Activated effector memory CD4-positive, alpha-beta T cell treated with anti-CD3 and anti-CD28 coated beads, Interleukin-2, amount 50 U/mL, for 16 hours (primary cell): ENCODE data around the gene SHROOM3.
"Not testable (repeated sequence)": the region's sequence is repeated elsewhere in the genome, so short reads cannot be mapped to it uniquely, and the experiment has no call there.

ENCODE experiments used
- DNase-seq: peaks from one replicate; pipeline ENCODE4 v3.0.0-alpha.2; 2020

SHROOM3 gene

DNA sequence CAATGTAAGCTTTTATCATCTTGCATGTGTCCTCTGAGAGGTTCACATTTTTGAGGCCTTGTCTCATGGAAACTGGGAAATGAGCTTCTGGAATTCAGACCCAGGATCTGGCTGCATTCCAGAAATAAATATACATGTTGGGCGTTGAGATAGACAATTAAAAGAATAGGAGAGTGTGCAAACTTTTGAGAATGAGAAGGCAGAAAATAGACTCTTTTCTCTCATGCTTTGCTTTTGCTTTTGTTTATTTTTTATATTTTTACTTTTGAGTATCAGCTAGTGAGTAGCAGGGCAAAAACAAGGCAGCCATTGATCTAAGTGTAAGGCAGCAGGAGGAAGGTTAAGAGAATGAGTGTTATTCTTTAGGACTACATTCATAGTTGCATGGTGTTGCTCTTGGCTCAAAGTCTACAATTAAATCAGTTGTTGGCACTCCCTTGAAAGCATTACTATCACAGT is 12.4 kb downstream of the SHROOM3 start:
- DNase-seq = no peak

- DNase-seq = no peak
Observed at GRCh38 chr4:76448211-76448610, 13.2 kb downstream of the SHROOM3 start.

DNA sequence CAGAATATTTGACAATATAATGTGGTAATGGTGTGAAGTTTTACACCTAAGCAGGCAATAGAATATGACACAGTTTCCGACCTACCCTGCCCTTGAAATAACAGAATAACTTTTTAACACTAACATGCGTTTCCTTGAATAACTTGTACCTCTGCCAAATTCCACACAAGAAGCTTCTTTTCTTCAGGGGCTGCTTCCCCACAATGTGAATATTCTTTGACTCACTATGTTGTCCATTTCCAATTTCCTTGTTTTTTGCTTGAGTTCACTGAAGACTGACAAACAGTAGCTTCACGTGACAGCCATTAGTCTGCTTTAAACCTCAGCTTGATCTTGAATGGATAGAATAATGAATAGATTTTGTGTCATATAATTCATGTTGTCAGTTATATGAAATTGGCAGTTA is 14.3 kb downstream of the SHROOM3 start:
- no peak for DNase-seq

DNA sequence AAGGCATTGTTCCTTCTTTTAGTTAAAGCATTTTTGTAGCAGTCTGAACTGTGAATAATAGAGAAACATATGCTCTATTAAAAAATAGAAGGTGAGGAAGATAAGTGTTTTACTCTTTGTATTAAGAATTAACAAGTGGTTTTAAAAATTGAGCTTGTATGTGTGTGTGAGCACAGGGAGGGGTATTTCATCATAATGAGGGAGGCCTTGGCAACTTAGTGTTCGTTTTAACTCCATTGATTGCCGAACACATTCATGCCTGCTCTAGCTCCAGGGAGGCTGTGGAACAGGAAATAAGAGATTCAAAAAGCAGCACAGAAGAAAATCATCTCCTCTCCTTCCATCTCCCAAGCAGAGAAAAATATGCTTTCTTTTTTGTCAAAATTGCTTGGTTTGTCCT is 14.8 kb downstream of the SHROOM3 start:
- DNase-seq = no peak

- DNase-seq = no peak
Observed at GRCh38 chr4:76453232-76453631, 18.2 kb downstream of the SHROOM3 start.

DNA sequence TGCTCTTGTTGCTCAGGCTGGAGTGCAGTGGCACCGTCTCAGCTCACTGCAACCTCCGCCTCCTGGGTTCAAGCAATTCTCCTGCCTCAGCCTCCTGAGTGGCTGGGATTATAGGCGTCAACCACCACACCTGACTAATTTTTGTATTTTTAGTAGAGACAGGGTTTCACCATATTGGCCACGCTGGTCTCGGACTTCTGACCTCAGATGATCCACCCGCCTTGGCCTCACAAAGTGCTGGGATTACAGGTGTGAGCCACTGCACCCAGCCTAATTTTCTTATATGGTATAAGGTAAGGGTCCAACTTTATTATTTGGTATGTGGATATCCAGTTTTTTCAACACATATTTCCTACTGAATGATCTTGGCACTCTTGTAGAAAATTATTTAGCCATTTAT is 19.0 kb downstream of the SHROOM3 start:
- not testable (repeated sequence) for DNase-seq

DNA sequence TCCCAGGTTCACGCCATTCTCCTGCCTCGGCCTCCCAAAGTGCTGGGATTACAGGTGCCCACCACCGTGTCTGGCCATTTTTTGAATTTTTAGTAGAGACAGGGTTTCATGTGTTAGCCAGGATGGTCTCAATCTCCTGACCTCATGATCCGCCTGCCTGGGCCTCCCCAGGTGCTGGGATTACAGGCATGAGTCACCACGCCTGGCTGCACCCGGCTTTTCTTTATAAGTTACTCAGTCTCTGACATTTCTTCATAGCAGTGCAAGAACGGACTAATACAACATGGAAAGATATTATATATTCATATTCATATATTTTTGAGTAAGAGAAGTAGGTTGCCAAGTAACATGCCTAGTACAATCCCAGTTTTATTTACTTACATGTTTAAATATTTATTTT is 22.9 kb downstream of the SHROOM3 start:
- no peak for DNase-seq

- no peak for DNase-seq
Observed at GRCh38 chr4:76458297-76458696, 23.3 kb downstream of the SHROOM3 start.

DNA sequence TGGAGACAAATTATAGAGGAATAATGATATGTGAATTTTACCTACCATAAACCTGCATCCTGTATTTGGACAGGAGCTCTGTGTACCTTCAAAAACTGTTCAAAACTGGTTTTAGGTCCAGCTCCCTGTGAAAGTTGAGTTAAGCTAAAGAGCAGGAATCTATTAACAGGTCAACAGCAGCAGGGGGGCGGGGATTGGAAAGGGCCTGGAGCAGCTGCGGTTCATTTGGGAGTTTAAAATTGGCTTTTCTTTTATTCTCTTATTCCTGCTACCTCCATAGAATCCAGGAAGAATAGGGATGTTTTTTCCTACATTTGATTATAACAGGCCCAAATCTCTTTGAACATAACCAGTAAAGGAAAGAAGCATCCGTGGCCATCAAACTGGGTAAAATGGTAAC is 23.8 kb downstream of the SHROOM3 start:
- no peak for DNase-seq

GRCh38 chr4:76459291-76459723 is 24.3 kb downstream of the SHROOM3 start:
- no peak for DNase-seq

GRCh38 chr4:76463568-76463967 is 28.5 kb downstream of the SHROOM3 start:
- no peak for DNase-seq

GRCh38 chr4:76470064-76470463 is 35.0 kb downstream of the SHROOM3 start:
- DNase-seq = no peak

DNA sequence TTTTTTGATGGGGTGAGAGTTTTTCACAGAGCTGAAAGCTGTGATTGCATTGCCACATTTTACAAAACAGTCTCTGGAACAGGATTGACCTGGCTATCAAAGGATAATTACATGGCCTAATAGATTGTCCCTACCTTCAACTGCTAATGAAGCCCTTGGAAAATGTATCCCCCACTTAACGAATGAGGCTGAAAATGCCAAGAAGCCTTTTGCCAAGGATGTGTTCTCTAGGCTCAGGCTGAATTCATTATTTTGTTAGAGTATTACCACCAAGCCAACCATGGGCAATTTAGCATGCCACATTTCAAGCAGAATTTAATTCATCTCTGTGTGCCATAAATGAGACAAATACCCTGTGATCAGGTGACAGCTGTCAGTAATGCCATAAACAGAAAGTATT is 35.5 kb downstream of the SHROOM3 start:
- DNase-seq = no peak

GRCh38 chr4:76476571-76476970 is 41.5 kb downstream of the SHROOM3 start:
- DNase-seq = no peak

- no peak for DNase-seq
Observed at GRCh38 chr4:76484654-76485053, 49.6 kb downstream of the SHROOM3 start.

DNA sequence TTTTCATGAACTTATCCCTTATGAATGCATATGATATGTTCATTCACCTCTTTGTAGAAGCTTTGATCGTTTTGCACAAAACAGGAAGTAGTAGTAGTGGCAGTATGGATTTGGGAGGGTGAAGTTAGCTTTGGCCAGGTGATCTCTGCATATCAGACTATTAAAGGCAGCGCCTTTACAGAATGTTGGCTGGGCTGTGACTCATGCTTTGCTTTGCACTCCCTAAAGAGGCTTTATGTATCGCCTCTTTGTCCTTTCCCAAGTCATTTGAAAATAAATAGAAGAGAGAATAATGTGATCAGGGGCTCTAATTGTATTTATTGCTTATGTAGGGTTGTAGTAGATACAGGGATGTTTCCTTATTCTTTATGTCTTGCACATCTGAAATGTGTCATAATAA is 50.4 kb downstream of the SHROOM3 start:
- DNase-seq = no peak

GRCh38 chr4:76486588-76487276 is 51.7 kb downstream of the SHROOM3 start:
- DNase-seq = no peak

GRCh38 chr4:76487621-76488020 is 52.6 kb downstream of the SHROOM3 start:
- DNase-seq = no peak

GRCh38 chr4:76488455-76488854 is 53.4 kb downstream of the SHROOM3 start:
- DNase-seq = no peak

GRCh38 chr4:76488888-76489685 is 54.1 kb downstream of the SHROOM3 start:
- DNase-seq = no peak

GRCh38 chr4:76489686-76490161 is 54.7 kb downstream of the SHROOM3 start:
- DNase-seq = no peak

GRCh38 chr4:76492055-76492454 is 57.0 kb downstream of the SHROOM3 start:
- DNase-seq = no peak

DNA sequence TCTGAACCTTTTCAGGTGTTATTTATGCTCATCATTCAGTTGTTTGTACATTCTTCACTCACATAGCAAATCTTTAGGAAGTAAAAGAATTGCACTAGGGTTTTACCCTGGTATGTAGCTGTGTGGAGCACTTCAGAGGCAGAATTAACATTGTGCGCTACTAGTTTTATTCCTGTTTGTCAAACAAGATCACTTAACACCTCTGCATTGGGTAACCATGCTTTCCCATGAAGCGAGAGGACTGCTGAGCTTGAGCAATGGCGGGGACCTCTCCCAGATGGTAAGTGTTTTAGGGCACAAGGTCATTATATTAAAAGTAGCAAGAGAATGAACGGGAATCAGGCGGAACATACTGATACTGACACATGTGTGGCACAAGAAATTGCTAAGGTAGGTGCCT is 59.2 kb downstream of the SHROOM3 start:
- DNase-seq = no peak

- DNase-seq = no peak
Observed at GRCh38 chr4:76494871-76495590, 60.0 kb downstream of the SHROOM3 start.
